G401.6 (cell line): ENCODE measurements around the gene NLK.

Experiments
- FAIRE-seq: peaks from 2 replicates; lab custom pipeline; 2012; peaks lifted over from hg19 to GRCh38; lab: Jason Lieb, UNC

Gene NLK

GRCh38 chr17:28040406-28040805 is 2.1 kb upstream of the NLK start:
- no peak for FAIRE-seq

GRCh38 chr17:28041068-28041843 is 1.2 kb upstream of the NLK start:
- peak; percentile 99 for FAIRE-seq

GRCh38 chr17:28041844-28042656 is 427 bp upstream of the NLK start:
- FAIRE-seq: no peak

DNA sequence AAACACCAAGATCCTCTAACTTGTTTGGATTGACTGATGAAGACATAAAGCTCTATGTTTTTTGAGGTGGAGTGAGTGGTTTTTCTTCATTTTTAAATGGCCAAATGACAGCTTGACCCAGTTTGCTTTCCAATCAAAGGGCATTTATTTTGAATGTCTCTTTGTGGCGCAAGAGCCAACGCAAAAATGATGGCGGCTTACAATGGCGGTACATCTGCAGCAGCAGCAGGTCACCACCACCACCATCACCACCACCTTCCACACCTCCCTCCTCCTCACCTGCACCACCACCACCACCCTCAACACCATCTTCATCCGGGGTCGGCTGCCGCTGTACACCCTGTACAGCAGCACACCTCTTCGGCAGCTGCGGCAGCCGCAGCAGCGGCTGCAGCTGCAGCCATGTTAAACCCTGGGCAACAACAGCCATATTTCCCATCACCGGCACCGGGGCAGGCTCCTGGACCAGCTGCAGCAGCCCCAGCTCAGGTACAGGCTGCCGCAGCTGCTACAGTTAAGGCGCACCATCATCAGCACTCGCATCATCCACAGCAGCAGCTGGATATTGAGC is 329 bp downstream of the NLK start:
- no peak for FAIRE-seq

- no peak for FAIRE-seq
Measured at GRCh38 chr17:28043296-28043695, 819 bp downstream of the NLK start.

- no peak for FAIRE-seq
Measured at GRCh38 chr17:28043741-28044140, 1.3 kb downstream of the NLK start.

- no peak for FAIRE-seq
Measured at GRCh38 chr17:28045304-28045703, 2.8 kb downstream of the NLK start.

GRCh38 chr17:28046034-28046825 is 3.8 kb downstream of the NLK start:
- FAIRE-seq: no peak

DNA sequence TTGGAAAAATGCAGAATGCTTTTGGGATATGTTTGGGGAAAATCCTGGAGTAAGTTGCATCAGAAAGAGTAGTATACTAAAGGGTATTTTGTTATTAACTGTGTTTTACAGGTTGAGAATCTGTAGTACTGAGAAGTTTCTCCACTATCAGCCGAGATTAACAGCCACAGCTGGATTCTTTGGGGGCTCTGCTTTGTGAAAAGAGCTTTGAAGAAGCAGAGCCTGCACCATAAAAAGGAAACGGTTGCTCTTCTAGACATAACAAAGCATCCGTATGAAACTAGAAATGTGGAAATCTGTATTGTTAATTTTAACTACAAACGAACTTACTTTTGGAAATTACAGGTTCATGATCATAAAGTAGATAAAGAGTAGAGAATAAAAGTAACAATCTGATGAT is 5.3 kb downstream of the NLK start:
- FAIRE-seq: no peak

DNA sequence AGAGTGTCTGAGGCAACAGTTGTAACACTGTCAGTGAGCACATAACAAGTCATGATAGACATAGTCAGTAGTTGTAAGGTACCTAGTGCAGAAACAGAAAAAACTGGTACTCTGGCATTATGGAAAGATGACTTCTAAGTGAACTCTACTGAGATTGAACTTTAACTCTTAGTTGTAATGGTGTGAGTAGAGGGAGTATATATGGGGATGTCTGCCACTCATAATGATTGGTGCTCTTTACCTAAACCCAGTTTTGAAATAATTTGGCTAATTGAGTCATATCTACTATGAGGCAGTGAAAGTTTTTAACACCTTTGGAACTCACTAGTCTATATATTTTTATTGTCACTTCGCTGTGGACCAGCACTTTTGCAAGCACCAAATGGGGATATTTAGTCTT is 6.6 kb downstream of the NLK start:
- no peak for FAIRE-seq

DNA sequence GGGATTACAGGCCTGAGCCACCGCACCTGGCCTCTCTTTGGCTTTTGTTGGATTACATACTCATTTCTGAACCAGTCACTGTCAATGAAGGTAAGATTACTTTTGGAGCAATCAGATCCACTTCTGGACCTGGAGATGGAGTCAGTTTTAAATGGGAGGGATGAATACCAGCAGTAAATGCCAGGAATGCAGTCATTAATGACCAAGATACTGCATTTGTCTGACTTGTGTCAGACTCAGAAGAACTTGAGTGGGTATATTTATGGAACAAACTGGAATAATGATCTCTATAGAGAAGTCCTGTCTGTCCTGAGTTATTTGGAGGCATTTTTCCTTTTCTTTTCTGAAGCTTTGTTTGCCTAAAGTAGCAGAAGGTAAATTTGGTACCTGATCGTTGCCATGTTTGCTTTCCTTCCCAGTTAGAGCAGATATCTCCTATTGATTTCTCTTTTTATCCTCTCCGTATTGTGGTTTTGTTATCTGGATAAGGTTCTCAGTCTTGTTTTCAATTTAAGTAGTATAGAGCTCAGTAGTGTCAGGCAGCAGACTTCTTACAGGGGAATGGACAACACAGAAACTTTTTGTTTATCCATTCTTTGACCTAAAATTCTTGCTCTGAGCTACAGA is 10.7 kb downstream of the NLK start:
- FAIRE-seq: no peak

GRCh38 chr17:28053725-28054124 is 11.2 kb downstream of the NLK start:
- FAIRE-seq: no peak

GRCh38 chr17:28055546-28056275 is 13.2 kb downstream of the NLK start:
- no peak for FAIRE-seq

GRCh38 chr17:28056276-28056620 is 13.8 kb downstream of the NLK start:
- no peak for FAIRE-seq

DNA sequence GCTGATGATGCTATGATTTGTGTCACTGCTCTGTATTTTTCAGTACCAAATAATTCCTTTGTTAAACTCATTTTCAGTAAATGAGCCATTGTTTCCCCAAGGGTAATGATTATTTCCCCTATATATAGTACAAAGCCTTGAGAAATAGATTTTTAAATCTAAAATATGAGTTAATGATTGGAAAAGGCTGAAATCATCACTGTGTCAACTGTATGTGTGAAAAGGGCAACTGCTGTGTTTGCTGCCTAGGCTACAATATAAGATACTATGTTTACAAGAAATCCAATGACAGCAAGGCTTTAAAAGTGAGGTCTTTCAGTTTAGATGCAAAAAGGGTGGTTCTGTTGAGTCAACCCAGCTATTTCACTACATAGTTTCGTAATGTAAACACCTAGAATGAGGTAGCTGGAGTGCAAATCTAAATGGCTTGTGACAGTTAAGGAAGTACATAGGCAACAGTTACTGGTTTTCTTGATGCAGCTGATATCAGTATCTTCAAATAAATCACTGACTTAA is 15.3 kb downstream of the NLK start:
- FAIRE-seq: no peak

GRCh38 chr17:28059675-28060074 is 17.2 kb downstream of the NLK start:
- no peak for FAIRE-seq

GRCh38 chr17:28065706-28066105 is 23.2 kb downstream of the NLK start:
- FAIRE-seq: no peak

DNA sequence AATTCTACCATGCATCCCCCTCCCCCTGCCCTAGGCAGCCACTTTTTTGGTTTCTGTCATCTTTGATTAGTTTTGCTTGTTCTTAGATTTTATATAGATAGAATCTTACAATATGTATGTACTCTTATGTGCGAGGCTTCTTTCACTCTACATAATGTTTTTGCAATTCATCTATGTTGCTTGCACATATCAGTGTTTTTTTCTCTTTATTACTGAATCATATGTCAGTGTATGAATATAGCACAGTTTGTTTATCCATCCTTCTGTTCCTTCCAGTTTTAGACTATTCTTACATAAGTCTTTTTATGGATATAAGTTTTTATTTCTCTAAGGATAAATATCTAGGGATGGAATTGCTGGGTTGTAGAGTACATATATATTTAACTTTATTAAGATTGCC is 26.6 kb downstream of the NLK start:
- FAIRE-seq: no peak

DNA sequence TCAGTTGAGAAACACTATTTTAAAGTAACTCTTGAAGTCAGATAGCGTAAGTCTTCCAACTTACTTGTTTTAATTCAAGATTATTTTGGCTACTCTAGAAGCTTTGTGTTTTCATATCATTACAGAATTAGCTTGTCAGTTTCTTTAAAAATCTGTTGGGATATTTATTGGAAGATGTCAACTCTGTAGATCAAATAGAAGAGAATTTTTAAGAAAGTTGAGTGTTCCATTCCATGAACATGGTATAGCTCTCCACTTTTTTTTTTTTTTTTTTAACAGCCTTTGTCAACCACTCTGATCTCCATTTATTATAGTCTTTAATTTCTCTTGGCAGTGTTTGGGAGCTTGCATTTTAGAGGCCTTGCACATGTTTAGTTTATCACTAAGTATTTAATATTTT is 28.7 kb downstream of the NLK start:
- no peak for FAIRE-seq

GRCh38 chr17:28071891-28072606 is 29.6 kb downstream of the NLK start:
- no peak for FAIRE-seq
